ENCODE data around the gene RGS9.
"Not testable (repeated sequence)": the region's sequence is repeated elsewhere in the genome, so short reads cannot be mapped to it uniquely, and the experiment has no call there.

The RGS9 gene

DNA sequence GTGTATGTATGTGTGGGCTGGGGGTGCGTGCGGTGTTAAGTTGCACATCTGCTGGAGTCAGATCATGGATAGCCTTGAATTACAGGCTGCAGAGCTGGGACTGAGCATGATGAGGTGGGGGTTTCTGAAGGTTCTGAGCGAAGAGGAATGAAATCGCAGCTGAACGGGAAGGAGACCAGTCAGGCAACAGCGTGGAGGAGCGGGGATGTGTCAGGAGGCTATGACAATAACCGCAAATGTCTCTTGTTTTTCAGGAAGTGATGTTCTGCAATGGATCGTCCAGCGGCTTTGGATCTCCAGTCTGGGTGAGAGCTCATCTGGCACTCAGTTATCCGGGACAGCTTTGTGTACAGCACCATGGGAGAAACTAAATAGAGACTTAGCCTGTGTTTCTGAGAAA lies 20.9 kb downstream of the RGS9 start:
- DNase-seq: no peak

DNA sequence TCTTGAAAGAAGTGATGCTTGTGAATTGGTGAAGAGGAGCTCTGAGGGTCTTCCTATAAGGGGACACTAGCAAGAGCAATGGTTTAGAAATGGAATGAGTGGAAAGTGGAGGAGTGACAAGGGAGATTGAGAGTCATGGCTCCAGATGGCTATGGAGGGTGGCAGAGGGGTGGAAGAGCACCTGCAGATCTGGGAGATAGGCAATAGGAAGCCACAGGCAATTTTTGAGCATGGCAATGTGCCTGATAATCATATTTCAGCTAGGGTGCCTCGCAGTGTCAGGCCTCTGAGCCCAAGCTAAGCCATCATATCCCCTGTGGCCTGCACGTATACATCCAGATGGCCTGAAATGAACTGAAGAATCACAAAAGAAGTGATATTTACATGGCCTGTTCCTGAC lies 21.5 kb downstream of the RGS9 start:
- no peak for DNase-seq

DNA sequence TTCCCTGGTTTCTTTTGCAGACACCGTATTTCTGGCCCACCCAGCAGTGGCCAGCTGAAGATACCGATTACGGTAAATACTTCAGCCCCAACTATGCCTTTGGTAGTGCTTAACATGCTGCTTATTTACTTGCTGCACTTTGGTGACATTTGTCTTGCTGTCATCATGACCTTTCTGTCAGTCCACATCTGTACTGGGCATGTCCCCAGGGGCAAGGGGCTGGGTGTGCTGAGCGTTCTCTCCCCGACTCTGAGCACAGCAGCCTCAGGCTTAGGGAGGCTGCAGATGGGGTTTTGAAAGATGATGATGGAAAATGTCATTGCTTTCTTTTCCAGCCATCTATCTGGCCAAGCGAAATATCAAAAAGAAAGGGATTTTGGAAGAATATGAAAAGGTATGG lies 23.3 kb downstream of the RGS9 start:
- no peak for DNase-seq

DNA sequence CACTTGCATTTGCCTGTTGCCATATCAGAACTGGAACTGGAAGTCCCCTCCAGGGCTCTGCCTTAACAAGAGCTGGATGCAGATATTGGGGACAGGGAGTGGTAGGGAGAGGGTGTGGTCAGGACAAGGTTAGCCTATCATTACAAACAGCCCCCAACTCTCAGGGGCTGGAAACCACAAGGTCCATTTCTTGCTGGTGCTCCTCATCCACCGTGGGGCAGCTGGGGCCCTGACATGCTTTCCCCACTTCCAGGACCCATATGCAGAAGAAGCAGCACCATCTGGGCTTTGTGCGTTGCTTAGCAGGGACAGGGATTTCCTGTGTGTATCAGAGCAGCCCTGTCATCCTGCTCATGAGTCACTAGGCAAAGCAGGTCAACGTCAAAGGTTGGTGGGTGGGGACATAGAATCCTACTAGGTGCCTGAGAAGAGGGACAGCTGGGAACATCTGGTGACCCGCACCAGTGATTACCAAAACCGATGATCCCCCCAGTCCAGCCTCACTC lies 26.9 kb downstream of the RGS9 start:
- DNase-seq: no peak

DNA sequence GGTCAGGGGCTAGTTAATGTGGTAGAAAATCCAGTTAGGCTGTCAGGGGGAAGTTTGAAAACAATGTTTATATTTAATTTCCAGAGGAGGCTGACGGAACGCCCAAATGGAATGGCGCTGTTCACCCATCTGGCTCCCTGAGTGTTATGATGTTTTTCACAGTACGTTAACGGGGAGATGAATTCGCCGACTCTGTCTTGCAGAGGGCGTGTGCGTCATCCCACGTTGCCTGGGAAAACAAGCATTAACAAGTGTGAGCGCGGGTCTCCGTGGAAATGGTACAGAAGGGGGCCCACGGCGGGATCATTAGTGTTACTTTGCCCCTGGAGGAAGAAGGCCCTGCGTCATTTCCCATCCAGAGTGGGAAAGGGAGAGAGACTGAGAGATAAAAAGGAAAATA lies 29.6 kb downstream of the RGS9 start:
- no peak for DNase-seq

DNA sequence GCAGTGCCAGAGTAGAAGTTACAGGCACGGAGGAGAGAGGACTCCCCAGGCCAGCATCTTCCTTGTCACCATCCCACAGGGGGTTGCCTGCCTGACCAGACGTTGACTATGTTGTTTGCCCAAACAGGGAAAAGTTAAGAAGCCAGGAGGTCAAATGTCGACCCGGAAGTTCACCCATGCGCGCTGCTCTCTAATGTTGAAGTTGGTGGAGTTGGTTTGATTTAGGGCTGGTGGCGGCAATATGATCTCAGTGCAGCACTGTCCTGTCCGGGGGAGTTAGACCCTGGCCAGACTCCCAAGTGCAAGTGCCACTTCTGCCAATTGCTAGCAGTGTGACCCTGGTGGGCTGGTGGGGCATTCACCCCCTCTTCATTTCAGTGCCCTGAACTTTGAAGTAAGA lies 30.4 kb downstream of the RGS9 start:
- DNase-seq: no peak

DNA sequence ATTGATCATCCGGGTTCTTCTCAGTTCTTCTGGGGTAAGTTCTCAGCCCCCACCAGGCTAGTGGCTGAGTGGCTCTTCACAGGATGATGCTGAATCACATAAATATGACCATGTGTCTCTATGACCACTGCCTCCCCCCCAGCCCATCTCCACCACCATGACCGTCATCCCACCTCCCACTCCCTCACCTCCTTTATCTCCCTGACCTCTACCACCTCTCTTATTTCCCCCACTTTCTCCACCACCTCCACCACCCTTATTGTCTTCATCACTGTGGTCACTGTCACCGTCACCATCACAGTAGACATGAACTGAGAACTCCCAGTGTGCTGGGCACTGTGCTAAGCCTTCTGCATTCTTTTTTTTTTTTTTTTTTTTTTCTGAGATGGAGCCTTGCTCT lies 32.5 kb downstream of the RGS9 start:
- DNase-seq: no peak

DNA sequence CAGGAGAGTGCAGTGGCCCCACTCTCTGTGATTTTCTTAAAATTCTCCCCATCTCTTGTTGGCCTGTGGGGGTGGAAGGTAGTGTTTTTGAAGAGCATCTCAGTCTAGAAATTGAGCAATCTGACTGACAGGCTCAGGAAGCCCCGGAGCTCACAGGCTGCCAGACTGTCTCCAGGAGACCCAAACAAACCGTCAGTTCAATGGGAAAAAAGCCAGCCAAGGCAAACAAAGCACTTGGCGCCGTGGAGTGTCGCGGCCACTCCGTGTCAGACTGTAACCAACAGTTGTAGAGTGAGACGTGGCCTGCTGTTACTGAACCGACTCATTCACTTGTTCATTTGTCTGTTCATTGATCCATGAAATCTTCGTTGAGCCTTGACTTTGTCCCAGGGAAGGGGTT lies 33.7 kb downstream of the RGS9 start:
- DNase-seq: peak; percentile 86

DNA sequence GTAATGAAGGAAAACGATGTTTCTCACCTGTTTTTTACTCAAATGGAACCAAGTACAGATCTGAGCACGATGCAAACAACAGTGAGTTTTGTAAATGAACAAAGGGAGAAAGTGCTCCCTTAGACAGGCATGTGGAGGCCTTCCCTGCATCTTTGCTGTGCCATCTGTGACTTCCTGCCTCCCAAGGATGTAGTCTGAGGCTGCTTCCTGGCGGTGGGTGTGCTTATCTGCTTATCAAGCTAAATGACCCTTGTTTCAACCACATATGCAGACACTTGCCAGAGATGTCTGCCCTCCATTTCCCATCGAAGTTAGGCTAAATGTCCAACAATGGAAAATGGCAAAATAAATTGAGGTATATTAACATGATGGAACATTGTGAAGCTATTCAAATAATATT lies 34.6 kb downstream of the RGS9 start:
- DNase-seq: no peak

DNA sequence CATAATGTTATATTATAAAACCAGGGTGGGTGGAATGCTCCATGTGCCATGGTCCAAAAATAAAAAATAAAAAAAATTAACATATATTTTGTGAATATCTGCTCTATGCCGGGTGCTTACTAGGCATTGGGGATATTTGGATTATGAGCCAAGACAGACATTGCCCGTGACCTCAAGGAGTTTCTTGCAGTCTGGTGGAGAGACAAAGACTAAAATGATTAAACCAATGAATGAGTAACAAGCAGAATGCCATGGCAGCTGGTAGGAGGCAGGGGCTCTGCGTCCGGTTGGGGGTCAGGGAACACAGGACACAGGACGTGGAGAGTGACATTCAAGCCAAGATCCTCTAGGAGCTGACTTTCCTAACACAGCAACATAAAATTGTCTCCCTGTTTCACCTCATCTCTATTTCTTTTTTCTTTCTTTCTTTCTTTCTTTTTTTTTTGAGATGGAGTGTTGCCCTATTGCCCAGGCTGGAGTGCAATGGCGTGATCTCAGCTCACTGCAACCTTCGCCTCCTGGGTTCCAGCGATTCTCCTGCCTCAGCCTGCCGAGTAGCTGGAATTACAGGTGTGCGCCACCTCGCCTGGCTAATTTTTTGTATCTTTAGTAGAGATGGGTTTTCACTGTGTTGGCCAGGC lies 35.4 kb downstream of the RGS9 start:
- no peak for DNase-seq

DNA sequence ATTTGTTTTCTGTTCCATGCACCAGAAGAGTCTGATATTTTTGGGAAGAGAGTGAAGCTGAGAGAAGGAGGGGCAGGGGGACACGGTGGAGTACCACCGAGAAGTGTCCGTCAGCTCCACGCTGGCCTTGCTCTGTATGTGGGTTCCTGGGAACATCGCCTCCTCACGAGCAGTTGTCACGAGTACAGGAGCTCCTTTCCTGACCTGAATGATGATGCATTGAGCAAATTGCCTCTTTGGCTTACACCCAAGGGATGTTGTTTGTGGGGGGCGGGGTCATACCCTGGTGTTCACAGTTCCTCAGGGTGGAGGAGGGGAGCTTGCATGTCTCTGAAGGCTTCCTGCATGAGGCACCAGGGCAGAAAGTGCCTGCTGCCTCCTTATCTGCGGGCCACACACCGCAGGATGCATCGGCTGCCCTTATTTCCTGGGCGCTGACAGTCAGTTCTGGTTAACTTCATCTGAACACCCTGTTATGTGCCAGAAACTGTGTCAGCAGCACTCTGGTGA lies 36.2 kb downstream of the RGS9 start:
- peak; percentile 35 for DNase-seq

DNA sequence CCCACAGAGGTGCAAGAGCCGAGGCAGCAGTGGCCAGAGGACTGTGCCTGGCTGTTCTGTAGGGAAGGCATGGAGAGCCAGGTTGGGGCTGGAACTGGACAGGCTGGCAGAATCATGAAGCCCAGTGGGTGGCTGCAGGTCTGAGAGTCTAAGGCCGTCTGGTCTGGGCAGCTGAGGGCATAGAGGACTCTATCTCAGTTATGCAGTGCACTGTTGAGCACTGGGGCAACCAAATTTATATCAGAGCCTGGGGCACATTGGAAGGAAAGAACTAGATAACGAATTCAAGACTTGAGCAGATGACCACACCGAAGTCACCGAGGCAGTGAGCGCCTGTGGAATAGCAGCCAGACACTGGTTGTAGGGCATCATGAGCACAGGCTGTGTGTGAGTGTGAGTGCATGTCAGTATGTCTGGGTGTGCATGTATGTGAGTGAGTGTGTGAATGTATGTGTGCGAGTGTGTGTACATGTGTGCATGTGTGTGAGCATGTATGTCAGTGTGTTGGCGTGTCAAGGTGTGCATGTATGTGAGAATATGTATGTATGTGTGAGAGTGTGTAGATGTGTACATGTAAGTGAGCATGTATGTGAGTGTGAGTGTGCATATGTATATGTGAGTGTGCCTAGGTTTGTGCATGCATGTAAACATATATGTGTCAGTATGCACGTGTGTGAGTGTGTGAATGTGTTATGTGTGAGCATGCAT lies 37.0 kb downstream of the RGS9 start:
- DNase-seq: no peak

DNA sequence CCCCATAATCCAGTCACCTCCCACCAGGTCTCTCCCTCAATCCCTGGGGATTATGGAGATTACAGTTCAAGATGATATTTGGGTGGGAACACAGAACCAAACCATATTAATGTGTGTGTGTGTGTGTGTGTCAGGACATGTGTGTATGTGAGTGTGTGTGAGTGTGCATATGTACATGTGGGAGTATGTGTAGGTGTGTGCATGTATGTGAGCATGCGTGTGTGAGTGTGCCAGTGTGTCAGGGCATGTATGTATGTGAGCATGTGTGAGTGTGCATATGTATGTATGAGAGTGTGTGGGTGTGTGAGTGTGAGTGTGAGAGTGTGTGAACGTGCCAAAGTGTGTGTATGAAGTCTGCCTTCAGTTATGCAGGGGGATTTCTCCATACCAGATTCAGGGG lies 37.8 kb downstream of the RGS9 start:
- no peak for DNase-seq

DNA sequence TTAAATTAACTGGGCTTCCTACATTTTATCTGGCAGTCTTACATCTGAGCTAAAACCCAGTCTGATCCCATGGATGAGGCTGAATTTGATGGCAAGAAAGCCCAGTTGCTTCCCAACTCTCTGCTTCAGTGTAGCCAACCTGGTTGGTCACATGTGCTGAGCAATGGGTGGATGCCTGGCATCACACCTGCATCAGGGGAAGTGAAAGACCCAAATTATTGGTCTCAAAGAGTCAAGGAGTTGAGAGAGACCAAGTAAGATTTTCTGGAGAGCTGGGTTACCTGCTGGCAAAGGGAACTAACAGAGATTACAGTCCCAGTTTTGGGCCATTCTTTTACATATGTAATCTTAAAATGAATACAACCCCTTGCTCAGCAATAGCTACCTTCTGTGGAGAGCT lies 38.8 kb downstream of the RGS9 start:
- no peak for DNase-seq

DNA sequence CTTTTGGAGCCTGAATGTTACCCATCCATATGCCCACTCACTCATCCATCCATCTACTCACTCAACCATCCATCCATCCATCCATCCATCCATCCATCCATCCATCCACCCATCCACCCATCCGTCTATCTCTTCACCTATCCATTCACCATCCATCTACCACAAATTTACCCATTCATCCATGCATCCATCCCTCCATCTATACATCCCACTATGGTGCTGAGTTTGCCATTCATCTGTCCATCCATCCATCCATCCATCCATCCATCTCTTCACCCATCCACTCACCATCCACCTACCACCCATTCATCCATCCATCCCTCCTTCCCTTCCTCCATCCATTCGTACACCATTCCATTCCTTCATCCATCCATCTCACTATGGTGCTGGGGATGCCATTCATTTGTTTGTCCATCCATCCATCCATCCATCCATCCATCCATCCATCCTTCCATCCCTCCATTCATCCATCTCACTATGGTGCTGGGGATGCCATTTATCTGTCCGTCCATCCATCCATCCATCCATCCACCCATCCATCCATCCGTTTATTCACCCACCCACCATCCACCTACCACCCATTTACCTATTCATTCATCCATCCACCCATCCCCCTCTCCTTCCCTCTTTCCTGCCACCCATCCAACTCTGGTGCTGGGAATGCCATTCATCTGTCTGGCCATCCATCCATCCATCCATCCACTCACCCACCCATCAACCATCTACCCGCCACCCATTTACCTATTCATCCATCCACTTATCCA lies 39.7 kb downstream of the RGS9 start:
- no peak for DNase-seq

DNA sequence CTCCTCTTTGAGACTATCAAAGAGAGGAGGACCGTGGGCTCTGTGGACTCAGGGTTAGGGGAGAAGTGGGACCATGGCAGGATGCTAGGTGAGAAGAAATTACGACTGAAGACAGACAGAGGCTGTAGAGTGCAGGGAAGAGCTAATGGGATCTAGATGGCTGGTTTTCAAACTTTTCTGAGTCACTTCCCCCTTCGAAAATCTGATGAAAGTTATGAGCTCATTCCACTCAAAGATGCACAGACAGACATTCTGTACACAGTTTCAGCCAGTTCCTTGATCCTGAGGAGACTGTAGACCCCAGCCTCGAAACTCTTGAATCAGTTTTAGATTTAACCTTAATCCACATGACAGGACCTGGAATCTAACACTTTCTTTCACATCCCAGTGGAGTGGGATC lies 40.7 kb downstream of the RGS9 start:
- DNase-seq: no peak

DNA sequence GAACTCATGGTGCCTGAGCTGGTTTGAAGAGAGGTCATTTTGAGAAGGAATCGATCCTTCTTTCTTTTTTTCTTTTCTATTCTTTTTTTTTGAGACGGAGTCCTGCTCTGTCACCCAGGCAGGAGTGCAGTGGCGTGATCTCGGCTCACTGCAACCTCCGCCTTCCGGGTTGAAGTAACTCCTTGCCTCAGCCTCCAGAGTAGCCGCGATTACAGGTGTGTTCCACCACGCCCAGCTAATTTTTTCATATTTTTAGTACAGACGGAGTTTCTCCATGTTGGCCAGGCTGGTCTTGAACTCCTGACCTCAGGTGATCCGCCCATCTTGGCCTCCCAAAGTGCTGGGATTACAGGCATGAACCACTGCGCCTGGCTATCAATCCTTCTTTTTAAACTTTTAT lies 43.1 kb downstream of the RGS9 start:
- not testable (repeated sequence) for DNase-seq

DNA sequence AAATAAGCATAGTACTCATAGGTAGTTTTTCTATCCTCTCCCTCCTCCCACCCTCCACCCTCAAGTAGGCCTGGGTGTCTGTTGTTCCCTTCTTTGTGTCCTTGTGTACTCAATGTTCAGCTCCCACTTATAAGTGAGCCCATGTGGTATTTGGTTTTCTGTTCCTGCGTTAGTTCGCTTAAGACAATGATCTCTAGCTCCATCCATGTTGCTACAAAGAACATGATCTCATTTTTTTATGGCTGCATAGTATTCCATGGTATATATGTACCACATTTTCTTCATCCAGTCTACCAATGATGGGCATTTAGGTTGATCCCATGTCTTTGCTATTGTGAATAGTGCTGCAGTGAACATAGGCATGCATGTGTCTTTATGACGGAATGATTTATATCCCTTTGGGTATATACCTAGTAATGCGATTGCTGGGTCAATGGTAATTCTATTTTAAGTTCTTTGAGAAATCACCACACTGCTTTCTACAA lies 43.6 kb downstream of the RGS9 start:
- not testable (repeated sequence) for DNase-seq

DNA sequence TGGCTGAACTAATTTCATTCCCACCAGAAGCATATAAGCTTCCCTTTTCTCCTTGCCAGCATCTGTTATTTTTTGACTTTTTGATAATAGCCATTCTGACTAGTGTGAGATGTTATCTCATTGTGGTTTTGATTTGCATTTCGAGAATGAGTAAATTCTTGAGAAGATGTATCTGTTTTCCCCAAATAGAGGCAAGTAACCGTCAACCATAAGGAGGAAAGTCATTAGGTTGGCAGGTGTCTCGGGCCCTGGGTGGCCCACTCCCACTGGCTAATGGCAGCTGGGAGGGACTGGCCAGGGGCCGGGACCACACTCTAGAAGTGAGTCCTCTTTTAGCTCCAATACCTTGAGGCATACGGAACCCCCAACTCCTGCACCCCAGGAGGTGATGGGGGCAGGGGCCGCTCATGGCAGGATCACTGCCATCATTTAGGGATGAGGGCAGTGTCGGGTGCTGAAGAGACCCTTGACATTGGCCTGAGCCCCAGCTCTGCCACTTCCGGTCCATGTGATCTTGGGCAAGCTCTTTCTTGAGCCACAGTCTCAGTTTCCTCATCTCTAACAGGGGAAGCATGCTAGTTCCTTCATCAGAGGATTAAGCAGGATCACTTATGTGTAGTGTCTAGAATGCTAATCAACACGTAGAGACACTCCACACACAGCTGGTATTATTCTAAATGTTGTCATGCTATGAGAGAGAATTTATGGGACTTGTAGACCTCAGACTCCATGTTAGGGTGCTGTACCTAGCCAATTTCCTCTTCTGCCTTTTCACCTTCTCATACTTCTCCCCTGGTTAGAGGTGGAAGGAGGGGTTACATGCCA lies 44.3 kb downstream of the RGS9 start:
- no peak for DNase-seq

DNA sequence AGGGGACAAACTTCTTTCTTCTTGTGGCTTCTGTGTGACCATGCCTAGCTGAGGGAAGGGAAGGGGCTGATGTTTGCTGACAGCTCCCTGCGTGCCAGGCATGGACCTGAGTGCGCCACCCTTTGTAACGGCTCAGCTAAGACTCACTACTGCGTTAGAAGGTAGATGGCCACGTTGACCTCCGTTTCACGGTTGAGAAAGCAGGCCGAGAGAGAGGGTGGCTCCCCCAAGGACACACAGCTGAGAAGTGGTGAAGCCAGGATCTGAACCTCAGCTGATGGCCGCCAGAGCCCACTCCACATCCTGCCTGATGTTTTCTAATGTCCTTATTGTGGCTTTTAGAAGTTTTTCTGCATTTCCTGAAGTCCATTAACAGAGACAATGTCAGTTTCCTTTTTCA lies 45.1 kb downstream of the RGS9 start:
- DNase-seq: no peak

DNA sequence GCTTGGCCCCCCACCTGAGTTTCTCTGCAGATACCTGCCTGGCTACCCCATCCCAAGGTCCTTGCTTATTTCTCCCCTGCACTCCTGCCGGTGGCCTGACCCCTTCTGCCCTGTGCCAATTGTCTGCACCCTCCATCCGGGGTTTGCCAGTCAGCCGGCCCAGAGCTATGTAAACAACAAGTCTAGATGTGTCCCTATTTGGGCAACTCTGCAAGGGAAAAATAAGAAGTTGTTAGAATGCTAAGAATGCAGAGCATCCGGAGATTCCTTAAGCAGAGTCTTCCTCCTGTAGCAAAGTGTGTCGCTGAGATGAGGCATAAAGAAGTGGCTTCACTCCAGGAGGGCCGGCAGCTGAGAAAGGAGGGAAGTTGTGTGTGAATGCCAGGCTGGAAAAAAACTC lies 46.6 kb downstream of the RGS9 start:
- DNase-seq: no peak

DNA sequence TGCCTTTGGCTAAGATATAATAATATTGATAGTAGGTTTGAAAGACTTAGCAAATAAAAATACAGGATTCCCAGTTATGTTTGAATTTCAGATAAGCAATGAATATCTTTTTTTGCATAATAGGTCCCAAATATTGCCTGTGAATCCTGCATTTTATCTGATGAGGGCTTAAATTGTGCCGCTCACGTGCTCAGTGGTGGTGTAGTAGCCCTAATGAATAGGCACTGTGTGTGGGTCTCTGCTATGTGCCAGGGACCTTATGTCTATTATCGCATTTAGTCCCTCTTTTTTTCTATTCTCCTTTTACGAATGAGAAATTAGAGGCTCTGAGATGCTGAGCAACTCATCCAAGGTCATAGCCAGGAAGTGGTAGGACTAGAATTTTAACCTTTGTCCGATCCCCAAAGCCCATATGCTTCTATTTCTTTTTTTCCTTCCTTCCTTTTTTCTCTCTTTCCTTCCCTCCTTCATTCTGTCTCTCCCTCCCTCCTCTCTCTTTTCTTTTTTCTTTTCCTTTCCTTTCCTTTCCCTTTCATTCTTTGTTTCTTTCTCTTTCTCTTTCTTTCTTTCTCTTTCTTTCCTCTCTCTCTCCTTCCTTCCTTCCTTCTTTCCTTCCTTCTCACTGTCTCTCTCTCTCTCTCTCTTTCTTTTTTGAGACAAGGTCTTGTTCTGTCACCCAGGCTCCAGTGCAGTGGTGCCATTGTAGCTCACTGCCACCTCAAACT lies 47.2 kb downstream of the RGS9 start:
- no peak for DNase-seq

Data from NCI-H1105 treated with DMSO at 0.1 percent for 48 hours (cell line).